ENCODE results near the gene ASTN2. TPM values are rescaled to one million over a fixed set of nuclear protein-coding genes. Genes with fewer than 3 reads are reported as not detected.
"Not testable (repeated sequence)": the region's sequence is repeated elsewhere in the genome, so short reads cannot be mapped to it uniquely, and the experiment has no call there.

Gene ASTN2
- total RNA-seq, 1 experiment from 2014 or later: 4.8 TPM

GRCh38 chr9:116830321-116830720 lies 584.5 kb downstream of the ASTN2 start:
- CTCF ChIA-PET; H3K9me2 ChIP-seq (ENCODE audit: insufficient read depth); BruUV-seq (replicated peaks); H3K79me2 ChIP-seq (ENCODE audit: insufficient read depth, low read length); ATAC-seq; H3K4me1 ChIP-seq (ENCODE audit: control insufficient read depth in 1 of 2, insufficient read depth in 2 of 2, low read length in 2 of 2); H3K4me3 ChIP-seq (replicated peaks in 1 of 2; ENCODE audit: low read depth in 1 of 2, low read length in 2 of 2); DNase-seq (ENCODE audit: low read depth, low spot score); H3K27ac ChIP-seq (ENCODE audit: low read depth, low read length); H4K20me1 ChIP-seq (ENCODE audit: insufficient read depth); intact Hi-C loops (cut with micrococcal nuclease); H2AFZ ChIP-seq (ENCODE audit: low read depth, low read length, poor library complexity, severe bottlenecking); RAD21 ChIA-PET (ENCODE audit: low non-redundant PET in 1 of 2, low total read pairs in 2 of 2, uncharacterized antibody in 2 of 2, unreplicated experiment in 2 of 2); H3K4me2 ChIP-seq (ENCODE audit: low read length); POLR2A ChIA-PET; H3K9me3 ChIP-seq (ENCODE audit: control insufficient read depth in 1 of 2, insufficient read depth in 1 of 2, low read depth in 1 of 2, low read length in 2 of 2); H3K36me3 ChIP-seq (ENCODE audit: control insufficient read depth in 1 of 2, insufficient read depth in 2 of 2, low read length in 2 of 2); H3K9ac ChIP-seq (ENCODE audit: low read length): not testable (repeated sequence)
- H3K27me3 ChIP-seq (ENCODE audit: insufficient read depth, low read length): peaks cover 23% of the 10 kb centered on the region

GRCh38 chr9:116821633-116822229 lies 593.1 kb downstream of the ASTN2 start:
- ChIA-PET POLR2A (no interaction called here), RAD21 (ENCODE audit: low non-redundant PET in 1 of 2, low total read pairs in 2 of 2, uncharacterized antibody in 2 of 2, unreplicated experiment in 2 of 2) (no interaction called here), CTCF (interaction anchor here (0.9 kb wide), 1 partner anchor 85 kb away, joined by 3 read pairs; no protein-coding TSS in a partner anchor)
- Histone ChIP-seq H4K20me1 (ENCODE audit: insufficient read depth) (no peaks in the 10 kb centered on the region), H3K9me3 (ENCODE audit: control insufficient read depth in 1 of 2, insufficient read depth in 1 of 2, low read depth in 1 of 2, low read length in 2 of 2) (no peaks in the 10 kb centered on the region), H3K27me3 (ENCODE audit: insufficient read depth, low read length) (peaks cover 9% of the 10 kb centered on the region; the same call in 1 of the 2 replicates), H3K4me2 (ENCODE audit: low read length) (no peak overlapping the region), H3K4me1 (ENCODE audit: control insufficient read depth in 1 of 2, insufficient read depth in 2 of 2, low read length in 2 of 2) (no peaks in the 10 kb centered on the region), H3K27ac (ENCODE audit: low read depth, low read length) (no peak overlapping the region), H3K9ac (ENCODE audit: low read length) (no peak overlapping the region), H3K36me3 (ENCODE audit: control insufficient read depth in 1 of 2, insufficient read depth in 2 of 2, low read length in 2 of 2) (no peaks in the 10 kb centered on the region), H3K79me2 (ENCODE audit: insufficient read depth, low read length) (no peaks in the 10 kb centered on the region), H2AFZ (ENCODE audit: low read depth, low read length, poor library complexity, severe bottlenecking) (no peak overlapping the region), H3K4me3 (replicated peaks in 1 of 2; ENCODE audit: low read depth in 1 of 2, low read length in 2 of 2) (no peak overlapping the region), H3K9me2 (ENCODE audit: insufficient read depth) (no peaks in the 10 kb centered on the region)
- intact Hi-C loops (cut with micrococcal nuclease): loop anchor here (10.0 kb wide), 1 partner anchor 57 kb away; no protein-coding TSS in a partner anchor
- no peak for DNase-seq (ENCODE audit: low read depth, low spot score)
- ATAC-seq: no peak
- no TSS peak for BruUV-seq (replicated peaks)
- no peak for TF ChIP-seq CTCF (IDR thresholded peaks at IDR 0.05 in 2 of 3, conservative IDR thresholded peaks at IDR 0.05 in 1 of 3; ENCODE audit: borderline replicate concordance in 1 of 3, insufficient read depth in 1 of 3, low read depth in 2 of 3, low read length in 2 of 3)
- TF ChIP-seq ELF1 (IDR thresholded peaks at IDR 0.05; ENCODE audit: borderline replicate concordance, low read depth): no peak
- TF ChIP-seq EGR1 (IDR thresholded peaks at IDR 0.05; ENCODE audit: low read depth): no peak
- TF ChIP-seq ZNF274 (IDR thresholded peaks at IDR 0.05; ENCODE audit: low read depth, low read length): no peak
- no peak for TF ChIP-seq ZBTB33 (IDR thresholded peaks at IDR 0.05; ENCODE audit: extremely low read depth, insufficient replicate concordance, low read length)
- no peak for TF ChIP-seq SRF (IDR thresholded peaks at IDR 0.05; ENCODE audit: low read depth)
- TF ChIP-seq ATF3 (IDR thresholded peaks at IDR 0.05): no peak
- no peak for TF ChIP-seq SP1 (IDR thresholded peaks at IDR 0.05; ENCODE audit: low read depth)
- no peak for TF ChIP-seq YY1 (IDR thresholded peaks at IDR 0.05; ENCODE audit: extremely low read depth, insufficient replicate concordance, low read depth, low read length)
- TF ChIP-seq POLR2A (IDR thresholded peaks at IDR 0.05; ENCODE audit: borderline replicate concordance, extremely low read depth, insufficient read depth, insufficient read length): no peak
- TF ChIP-seq RAD21 (IDR thresholded peaks at IDR 0.05; ENCODE audit: low read depth): no peak
- no peak for TF ChIP-seq ZFX (IDR thresholded peaks at IDR 0.05)
- no peak for TF ChIP-seq TCF7L2 (IDR thresholded peaks at IDR 0.05; ENCODE audit: borderline replicate concordance, extremely low read depth, insufficient read depth, insufficient read length)
- TF ChIP-seq JUND (IDR thresholded peaks at IDR 0.05): no peak
- TF ChIP-seq SIN3A (IDR thresholded peaks at IDR 0.05; ENCODE audit: low read depth): no peak
- TF ChIP-seq EZH2phosphoT487 (IDR thresholded peaks at IDR 0.05; ENCODE audit: borderline replicate concordance): no peak
